OCI-LY1 (cell line): Measurements from ENCODE around the gene TTC28.
"Not testable (repeated sequence)": the region's sequence is repeated elsewhere in the genome, so short reads cannot be mapped to it uniquely, and the experiment has no call there.

Source experiments
- H2AFZ ChIP-seq: fragments of 200-600 bp; sonication (generic), shearing (Covaris generic); 2 replicates; pipeline ENCODE4 v1.6.0; 2014; ENCODE audit warnings: antibody characterized with exemption, mild to moderate bottlenecking, low read length
- H3F3A ChIP-seq: fragments of 200-600 bp; sonication (generic), shearing (Covaris generic); 2 replicates; pipeline ENCODE4 v1.6.0; 2014; ENCODE audit warnings: mild to moderate bottlenecking, antibody characterized with exemption, low read length, moderate library complexity; ENCODE audit not compliant: insufficient read depth
- H3K27ac ChIP-seq: fragments of 200-600 bp; sonication (generic); 2 replicates; pipeline ENCODE4 v1.5.1; 2014; ENCODE audit warnings: low read length, mixed run types, mild to moderate bottlenecking, low read depth; ENCODE audit not compliant: poor library complexity, severe bottlenecking
- H3K27me3 ChIP-seq: fragments of 200-600 bp; sonication (generic); 2 replicates; pipeline ENCODE4 v1.6.0; 2014; ENCODE audit warnings: antibody characterized with exemption, mild to moderate bottlenecking, low read length, moderate library complexity; ENCODE audit not compliant: insufficient read depth
- H3K36me3 ChIP-seq: fragments of 200-600 bp; sonication (generic); 2 replicates; pipeline ENCODE4 v1.6.1; 2014; ENCODE audit warnings: mild to moderate bottlenecking, antibody characterized with exemption, low read length, moderate library complexity, mixed read lengths; ENCODE audit not compliant: insufficient read depth
- H3K4me1 ChIP-seq: fragments of 200-600 bp; sonication (generic); 2 replicates; pipeline ENCODE4 v1.5.1; 2014; ENCODE audit warnings: mild to moderate bottlenecking, low read length, moderate library complexity; ENCODE audit not compliant: insufficient read depth, severe bottlenecking
- H3K4me2 ChIP-seq: fragments of 200-600 bp; sonication (generic), shearing (Covaris generic); 2 replicates; pipeline ENCODE4 v1.6.1; 2014; ENCODE audit warnings: low read length
- H3K4me3 ChIP-seq: fragments of 200-600 bp; sonication (generic); 2 replicates; pipeline ENCODE4 v1.5.1; 2014; ENCODE audit warnings: low read length, low read depth, mild to moderate bottlenecking, mixed read lengths; ENCODE audit not compliant: poor library complexity, severe bottlenecking
- H3K79me2 ChIP-seq: fragments of 200-600 bp; shearing (Covaris generic); 2 replicates; pipeline ENCODE4 v1.6.1; 2016; ENCODE audit warnings: mixed run types, low read length, mixed read lengths; ENCODE audit not compliant: insufficient read depth
- H3K9ac ChIP-seq: fragments of 200-600 bp; sonication (generic), shearing (Covaris generic); 2 replicates; pipeline ENCODE4 v1.6.1; 2014; ENCODE audit warnings: mild to moderate bottlenecking, low read length, mixed read lengths
- H3K9me2 ChIP-seq: fragments of 200-600 bp; sonication (generic), shearing (Covaris generic); 2 replicates; pipeline ENCODE4 v1.6.1; 2014; ENCODE audit warnings: low read depth, mild to moderate bottlenecking, low read length, mixed read lengths
- H3K9me3 ChIP-seq: fragments of 200-600 bp; shearing (Covaris generic); 2 replicates; pipeline ENCODE4 v1.6.1; 2014; ENCODE audit warnings: low read length, mixed read lengths
- H4K20me1 ChIP-seq: fragments of 200-600 bp; sonication (generic), shearing (Covaris generic); 2 replicates; pipeline ENCODE4 v1.6.0; 2016; ENCODE audit warnings: mild to moderate bottlenecking, low read length; ENCODE audit not compliant: insufficient read depth
- EZH2 ChIP-seq: fragments of 200-600 bp; sonication (generic), shearing (Covaris generic); IDR thresholded peaks from 2 replicates; pipeline ENCODE4 v1.8.0; 2017; ENCODE audit warnings: borderline replicate concordance, mixed run types, mild to moderate bottlenecking, antibody characterized with exemption, low read length, moderate library complexity, mixed read lengths
- TF ChIP-seq, protein P1 (sequence below): fragments of 200-600 bp; sonication (generic), shearing (Covaris generic); IDR thresholded peaks from 2 replicates; pipeline ENCODE4 v1.5.1; 2017; ENCODE audit warnings: mild to moderate bottlenecking, antibody characterized with exemption, low read length, moderate library complexity, mixed read lengths

The TTC28 gene

GRCh38 chr22:28204382-28204781, 475.3 kb downstream of the TTC28 start:
- Histone ChIP-seq H3K79me2 (no peaks in the 10 kb centered on the region), H3K9ac (no peak overlapping the region)
- TF ChIP-seq, protein P1, sequence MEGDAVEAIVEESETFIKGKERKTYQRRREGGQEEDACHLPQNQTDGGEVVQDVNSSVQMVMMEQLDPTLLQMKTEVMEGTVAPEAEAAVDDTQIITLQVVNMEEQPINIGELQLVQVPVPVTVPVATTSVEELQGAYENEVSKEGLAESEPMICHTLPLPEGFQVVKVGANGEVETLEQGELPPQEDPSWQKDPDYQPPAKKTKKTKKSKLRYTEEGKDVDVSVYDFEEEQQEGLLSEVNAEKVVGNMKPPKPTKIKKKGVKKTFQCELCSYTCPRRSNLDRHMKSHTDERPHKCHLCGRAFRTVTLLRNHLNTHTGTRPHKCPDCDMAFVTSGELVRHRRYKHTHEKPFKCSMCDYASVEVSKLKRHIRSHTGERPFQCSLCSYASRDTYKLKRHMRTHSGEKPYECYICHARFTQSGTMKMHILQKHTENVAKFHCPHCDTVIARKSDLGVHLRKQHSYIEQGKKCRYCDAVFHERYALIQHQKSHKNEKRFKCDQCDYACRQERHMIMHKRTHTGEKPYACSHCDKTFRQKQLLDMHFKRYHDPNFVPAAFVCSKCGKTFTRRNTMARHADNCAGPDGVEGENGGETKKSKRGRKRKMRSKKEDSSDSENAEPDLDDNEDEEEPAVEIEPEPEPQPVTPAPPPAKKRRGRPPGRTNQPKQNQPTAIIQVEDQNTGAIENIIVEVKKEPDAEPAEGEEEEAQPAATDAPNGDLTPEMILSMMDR, result no peak
- no peak for TF ChIP-seq EZH2

DNA sequence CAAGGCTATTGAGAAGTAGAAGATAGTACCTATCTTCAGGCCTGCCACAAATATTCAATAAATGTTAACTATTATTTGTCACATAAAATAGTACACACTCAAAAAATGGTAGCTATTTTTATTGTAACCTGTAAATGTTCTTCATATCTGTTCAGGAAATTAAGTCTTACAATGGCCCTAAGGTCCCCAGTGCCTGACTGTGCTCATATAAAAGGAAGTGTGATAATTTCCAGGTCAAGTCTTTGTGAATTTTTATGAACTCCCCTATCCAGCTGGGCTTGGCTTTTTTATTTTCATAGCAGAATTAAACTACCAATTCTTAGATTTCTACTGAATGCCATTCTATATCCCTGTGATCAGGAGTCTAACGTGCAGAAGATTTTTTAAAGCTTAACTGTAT, 476.4 kb downstream of the TTC28 start:
- no peaks in the 10 kb centered on the region for H3K79me2 ChIP-seq
- H3K9me3 ChIP-seq, result no peaks in the 10 kb centered on the region
- H3K27ac ChIP-seq, result no peak overlapping the region
- H2AFZ ChIP-seq, result no peak overlapping the region
- TF ChIP-seq, protein P1, result no peak
- TF ChIP-seq EZH2, result no peak
- H3F3A ChIP-seq, result no peaks in the 10 kb centered on the region
- no peaks in the 10 kb centered on the region for H3K36me3 ChIP-seq
- H3K9me2 ChIP-seq, result no peaks in the 10 kb centered on the region
- no peaks in the 10 kb centered on the region for H3K4me1 ChIP-seq
- no peak overlapping the region for H3K4me3 ChIP-seq
- H3K9ac ChIP-seq, result no peak overlapping the region
- no peaks in the 10 kb centered on the region for H4K20me1 ChIP-seq
- H3K27me3 ChIP-seq, result no peaks in the 10 kb centered on the region
- H3K4me2 ChIP-seq, result no peak overlapping the region

More at GRCh38 chr22:28204382-28204781, 475.3 kb downstream of the TTC28 start:
- Histone ChIP-seq H3F3A (no peaks in the 10 kb centered on the region), H3K4me2 (no peak overlapping the region), H3K36me3 (no peaks in the 10 kb centered on the region), H3K4me1 (no peaks in the 10 kb centered on the region), H3K4me3 (no peak overlapping the region), H4K20me1 (no peaks in the 10 kb centered on the region), H3K9me3 (no peaks in the 10 kb centered on the region), H3K9me2 (no peaks in the 10 kb centered on the region), H3K27ac (no peak overlapping the region), H2AFZ (no peak overlapping the region), H3K27me3 (no peaks in the 10 kb centered on the region)

GRCh38 chr22:28198692-28199091, 480.9 kb downstream of the TTC28 start:
- no peaks in the 10 kb centered on the region for H3K79me2 ChIP-seq
- no peaks in the 10 kb centered on the region for H3K27me3 ChIP-seq
- no peak overlapping the region for H3K9ac ChIP-seq
- H2AFZ ChIP-seq, result no peak overlapping the region
- TF ChIP-seq, protein P1, result no peak
- TF ChIP-seq EZH2, result no peak
- no peaks in the 10 kb centered on the region for H3F3A ChIP-seq
- no peaks in the 10 kb centered on the region for H3K9me3 ChIP-seq
- no peak overlapping the region for H3K4me3 ChIP-seq
- no peaks in the 10 kb centered on the region for H3K4me1 ChIP-seq
- no peak overlapping the region for H3K27ac ChIP-seq
- H3K36me3 ChIP-seq, result no peaks in the 10 kb centered on the region
- H4K20me1 ChIP-seq, result no peaks in the 10 kb centered on the region
- H3K4me2 ChIP-seq, result no peak overlapping the region
- no peaks in the 10 kb centered on the region for H3K9me2 ChIP-seq

GRCh38 chr22:28191571-28191970, 488.1 kb downstream of the TTC28 start:
- H3K79me2 ChIP-seq, H3K4me3 ChIP-seq, H3K36me3 ChIP-seq, H3K27me3 ChIP-seq, H4K20me1 ChIP-seq, H3K27ac ChIP-seq, H3K9me2 ChIP-seq, H3F3A ChIP-seq, H2AFZ ChIP-seq, H3K9me3 ChIP-seq, H3K4me2 ChIP-seq, H3K4me1 ChIP-seq, H3K9ac ChIP-seq: not testable (repeated sequence)
